ENCODE results near the gene TCN2. TPM values are rescaled to one million over a fixed set of nuclear protein-coding genes. Genes with fewer than 3 reads are reported as not detected.

TCN2 gene
- total RNA-seq, 1 experiment from 2014 or later = 2.4 TPM

DNA sequence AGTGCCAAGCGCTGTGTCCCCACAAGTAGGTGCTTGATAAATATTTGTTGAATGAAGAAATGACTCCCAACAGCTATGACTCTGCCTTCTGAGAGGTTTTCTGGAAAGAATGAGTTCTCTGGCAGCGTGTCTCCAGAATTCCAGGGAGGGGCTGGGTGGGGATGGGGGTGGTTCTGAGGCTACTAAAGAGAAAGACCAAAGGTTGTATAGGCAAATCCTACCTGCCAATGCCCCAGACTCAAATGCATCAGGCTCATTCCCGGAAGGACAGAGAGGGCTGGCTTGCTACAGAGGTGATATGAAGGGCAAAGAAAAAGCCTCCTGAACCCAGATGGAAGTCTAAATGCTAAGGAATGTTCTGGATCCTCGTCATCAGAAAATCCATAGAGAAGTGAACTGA lies 58.8 kb downstream of the TCN2 start:
- Histone ChIP-seq H3K9me3 (ENCODE audit: control insufficient read depth, insufficient read depth, low read depth, low read length) (no peaks in the 10 kb centered on the region), H3K36me3 (ENCODE audit: control insufficient read depth, insufficient read depth, low read length) (peaks cover 4% of the 10 kb centered on the region), H3K27ac (ENCODE audit: low read length) (no peak overlapping the region), H3K4me3 (ENCODE audit: low read depth in 2 of 2, low read length in 2 of 2) (no peak overlapping the region), H3K4me1 (ENCODE audit: control insufficient read depth, insufficient read depth, low read length) (0 out of 2 replicates have a peak, but pooled peaks cover 2% of the 10 kb centered on the region), H3K27me3 (ENCODE audit: control insufficient read depth, insufficient read depth, low read length) (no peaks in the 10 kb centered on the region)
- BruUV-seq (replicated peaks) = no TSS peak
- intact Hi-C loops (cut with micrococcal nuclease; ENCODE audit: unreplicated experiment) = no loop called here
- ATAC-seq (no peak), DNase-seq (ENCODE audit: low read depth, low spot score) (no peak)
- in situ Hi-C loops (cut with HindIII; ENCODE audit: low pct_unique_long_range_greater_than_20kb, low sequenced_read_pairs) = no loop called here
- POLR2A ChIA-PET = no interaction called here
- TF ChIP-seq, protein P1, sequence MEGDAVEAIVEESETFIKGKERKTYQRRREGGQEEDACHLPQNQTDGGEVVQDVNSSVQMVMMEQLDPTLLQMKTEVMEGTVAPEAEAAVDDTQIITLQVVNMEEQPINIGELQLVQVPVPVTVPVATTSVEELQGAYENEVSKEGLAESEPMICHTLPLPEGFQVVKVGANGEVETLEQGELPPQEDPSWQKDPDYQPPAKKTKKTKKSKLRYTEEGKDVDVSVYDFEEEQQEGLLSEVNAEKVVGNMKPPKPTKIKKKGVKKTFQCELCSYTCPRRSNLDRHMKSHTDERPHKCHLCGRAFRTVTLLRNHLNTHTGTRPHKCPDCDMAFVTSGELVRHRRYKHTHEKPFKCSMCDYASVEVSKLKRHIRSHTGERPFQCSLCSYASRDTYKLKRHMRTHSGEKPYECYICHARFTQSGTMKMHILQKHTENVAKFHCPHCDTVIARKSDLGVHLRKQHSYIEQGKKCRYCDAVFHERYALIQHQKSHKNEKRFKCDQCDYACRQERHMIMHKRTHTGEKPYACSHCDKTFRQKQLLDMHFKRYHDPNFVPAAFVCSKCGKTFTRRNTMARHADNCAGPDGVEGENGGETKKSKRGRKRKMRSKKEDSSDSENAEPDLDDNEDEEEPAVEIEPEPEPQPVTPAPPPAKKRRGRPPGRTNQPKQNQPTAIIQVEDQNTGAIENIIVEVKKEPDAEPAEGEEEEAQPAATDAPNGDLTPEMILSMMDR (IDR thresholded peaks at IDR 0.05) = no peak
- TF ChIP-seq SIN3A (IDR thresholded peaks at IDR 0.05; ENCODE audit: borderline replicate concordance, insufficient read depth, low read depth, low read length) (no peak), POLR2AphosphoS5 (IDR thresholded peaks at IDR 0.05; ENCODE audit: low read depth, low read length) (no peak)
- CTCF ChIA-PET = interaction anchor here (0.6 kb wide), 1 partner anchor 70 kb away, joined by 7 read pairs; no protein-coding TSS in a partner anchor

DNA sequence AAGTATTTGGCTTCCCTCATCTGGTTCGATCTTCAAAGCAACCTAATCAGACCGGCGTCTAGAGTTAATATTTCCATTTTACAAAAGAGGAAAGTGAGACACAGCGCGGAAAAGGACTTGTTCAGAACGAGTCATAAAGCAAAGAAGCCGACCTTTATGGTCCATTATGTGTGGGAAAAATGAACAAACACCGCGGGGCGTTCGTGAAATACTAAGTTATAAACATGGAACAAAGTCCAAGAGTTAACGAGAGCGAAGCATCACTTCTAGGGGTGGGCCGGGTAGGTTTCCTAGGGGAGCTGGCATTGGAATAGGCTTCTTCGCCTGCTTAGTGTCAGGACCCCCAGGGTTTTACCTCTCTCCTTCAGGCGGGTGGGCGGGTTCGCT lies 60.1 kb downstream of the TCN2 start:
- TF ChIP-seq TCF7L2 (IDR thresholded peaks at IDR 0.05; ENCODE audit: low read depth, low read length) (no peak), SIN3A (IDR thresholded peaks at IDR 0.05; ENCODE audit: borderline replicate concordance, insufficient read depth, low read depth, low read length) (no peak), POLR2AphosphoS5 (IDR thresholded peaks at IDR 0.05; ENCODE audit: low read depth, low read length) (no peak)
- TF ChIP-seq, protein P2, sequence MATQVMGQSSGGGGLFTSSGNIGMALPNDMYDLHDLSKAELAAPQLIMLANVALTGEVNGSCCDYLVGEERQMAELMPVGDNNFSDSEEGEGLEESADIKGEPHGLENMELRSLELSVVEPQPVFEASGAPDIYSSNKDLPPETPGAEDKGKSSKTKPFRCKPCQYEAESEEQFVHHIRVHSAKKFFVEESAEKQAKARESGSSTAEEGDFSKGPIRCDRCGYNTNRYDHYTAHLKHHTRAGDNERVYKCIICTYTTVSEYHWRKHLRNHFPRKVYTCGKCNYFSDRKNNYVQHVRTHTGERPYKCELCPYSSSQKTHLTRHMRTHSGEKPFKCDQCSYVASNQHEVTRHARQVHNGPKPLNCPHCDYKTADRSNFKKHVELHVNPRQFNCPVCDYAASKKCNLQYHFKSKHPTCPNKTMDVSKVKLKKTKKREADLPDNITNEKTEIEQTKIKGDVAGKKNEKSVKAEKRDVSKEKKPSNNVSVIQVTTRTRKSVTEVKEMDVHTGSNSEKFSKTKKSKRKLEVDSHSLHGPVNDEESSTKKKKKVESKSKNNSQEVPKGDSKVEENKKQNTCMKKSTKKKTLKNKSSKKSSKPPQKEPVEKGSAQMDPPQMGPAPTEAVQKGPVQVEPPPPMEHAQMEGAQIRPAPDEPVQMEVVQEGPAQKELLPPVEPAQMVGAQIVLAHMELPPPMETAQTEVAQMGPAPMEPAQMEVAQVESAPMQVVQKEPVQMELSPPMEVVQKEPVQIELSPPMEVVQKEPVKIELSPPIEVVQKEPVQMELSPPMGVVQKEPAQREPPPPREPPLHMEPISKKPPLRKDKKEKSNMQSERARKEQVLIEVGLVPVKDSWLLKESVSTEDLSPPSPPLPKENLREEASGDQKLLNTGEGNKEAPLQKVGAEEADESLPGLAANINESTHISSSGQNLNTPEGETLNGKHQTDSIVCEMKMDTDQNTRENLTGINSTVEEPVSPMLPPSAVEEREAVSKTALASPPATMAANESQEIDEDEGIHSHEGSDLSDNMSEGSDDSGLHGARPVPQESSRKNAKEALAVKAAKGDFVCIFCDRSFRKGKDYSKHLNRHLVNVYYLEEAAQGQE (IDR thresholded peaks at IDR 0.05; ENCODE audit: insufficient read depth in 1 of 2, low read depth in 2 of 2, low read length in 1 of 2) = no peak
- TF ChIP-seq, protein P1 (IDR thresholded peaks at IDR 0.05) = no peak
- DNase-seq (ENCODE audit: low read depth, low spot score) = no peak
- H3K9me3 ChIP-seq (ENCODE audit: control insufficient read depth, insufficient read depth, low read depth, low read length) = no peaks in the 10 kb centered on the region
- intact Hi-C loops (cut with micrococcal nuclease; ENCODE audit: unreplicated experiment) (no loop called here), in situ Hi-C loops (cut with HindIII; ENCODE audit: low pct_unique_long_range_greater_than_20kb, low sequenced_read_pairs) (no loop called here)
- no peak for ATAC-seq
- H3K4me3 ChIP-seq (ENCODE audit: low read depth in 2 of 2, low read length in 2 of 2) = peak overlapping the region; percentile 77 to 81
- CTCF ChIA-PET = interaction anchor here (1.2 kb wide), 1 partner anchor 32 kb away, joined by 3 read pairs; no protein-coding TSS in a partner anchor
- H3K27ac ChIP-seq (ENCODE audit: low read length) = peak overlapping the region; percentile 86
- POLR2A ChIA-PET = interaction anchor here (0.6 kb wide), 1 partner anchor 104 kb away, joined by 4 read pairs; no protein-coding TSS in a partner anchor
- peaks cover 4% of the 10 kb centered on the region for H3K36me3 ChIP-seq (ENCODE audit: control insufficient read depth, insufficient read depth, low read length)
- BruUV-seq (replicated peaks) = no TSS peak
- 0 out of 2 replicates have a peak, but pooled peaks cover 2% of the 10 kb centered on the region for H3K4me1 ChIP-seq (ENCODE audit: control insufficient read depth, insufficient read depth, low read length)
- no peaks in the 10 kb centered on the region for H3K27me3 ChIP-seq (ENCODE audit: control insufficient read depth, insufficient read depth, low read length)
